Measurements from ENCODE around the gene KIF21A. TPM values are rescaled to one million over a fixed set of nuclear protein-coding genes. Genes with fewer than 3 reads are reported as not detected.

Gene KIF21A
- total RNA-seq, 2 experiments from 2014 or later = 18.4 to 19.5 TPM

GRCh38 chr12:39429809-39430208 is 13.1 kb downstream of the KIF21A start:
- Mint-ChIP-seq H3K9me3 (ENCODE audit: insufficient read depth) (peaks cover 3% of the 10 kb centered on the region), H3K36me3 (ENCODE audit: low read depth) (no peaks in the 10 kb centered on the region), H3K4me3 (no peak overlapping the region), H3K27me3 (ENCODE audit: low read depth) (no peaks in the 10 kb centered on the region), H3K4me1 (ENCODE audit: low read depth) (no peaks in the 10 kb centered on the region), H3K27ac (no peak overlapping the region)
- POLR2A ChIA-PET = no interaction called here
- ATAC-seq (no peak), DNase-seq (no peak)
- CTCF ChIA-PET = no interaction called here

- Mint-ChIP-seq H3K9me3 (ENCODE audit: insufficient read depth) (peaks cover 3% of the 10 kb centered on the region), H3K4me3 (no peak overlapping the region), H3K27ac (no peak overlapping the region), H3K4me1 (ENCODE audit: low read depth) (no peaks in the 10 kb centered on the region), H3K27me3 (ENCODE audit: low read depth) (no peaks in the 10 kb centered on the region), H3K36me3 (ENCODE audit: low read depth) (no peaks in the 10 kb centered on the region)
- no peak for ATAC-seq
- CTCF ChIA-PET = no interaction called here
- POLR2A ChIA-PET = no interaction called here
- DNase-seq = no peak
These were observed 15.5 kb downstream of the KIF21A start for GRCh38 chr12:39427360-39427808.

- no peak for DNase-seq
- Mint-ChIP-seq H3K9me3 (ENCODE audit: insufficient read depth) (peaks cover 3% of the 10 kb centered on the region), H3K27me3 (ENCODE audit: low read depth) (no peaks in the 10 kb centered on the region), H3K4me1 (ENCODE audit: low read depth) (no peaks in the 10 kb centered on the region), H3K36me3 (ENCODE audit: low read depth) (no peaks in the 10 kb centered on the region), H3K4me3 (no peak overlapping the region), H3K27ac (no peak overlapping the region)
- POLR2A ChIA-PET = no interaction called here
- CTCF ChIA-PET = interaction anchor here (0.8 kb wide), 1 partner anchor 17 kb away, joined by 3 read pairs; no protein-coding TSS in a partner anchor
- ATAC-seq = no peak
These were observed 16.2 kb downstream of the KIF21A start for GRCh38 chr12:39426636-39427240.

GRCh38 chr12:39420043-39420442 is 22.9 kb downstream of the KIF21A start:
- peaks cover 5% of the 10 kb centered on the region for H3K36me3 Mint-ChIP-seq (ENCODE audit: low read depth)
- H3K4me1 Mint-ChIP-seq (ENCODE audit: low read depth) = no peaks in the 10 kb centered on the region
- no peaks in the 10 kb centered on the region for H3K9me3 Mint-ChIP-seq (ENCODE audit: insufficient read depth)
- H3K27ac Mint-ChIP-seq = no peak overlapping the region
- POLR2A ChIA-PET = no interaction called here
- H3K4me3 Mint-ChIP-seq = no peak overlapping the region
- no peak for DNase-seq
- H3K27me3 Mint-ChIP-seq (ENCODE audit: low read depth) = no peaks in the 10 kb centered on the region
- no peak for ATAC-seq
- CTCF ChIA-PET = no interaction called here

- ATAC-seq = no peak
- no peak overlapping the region for H3K27ac Mint-ChIP-seq
- H3K27me3 Mint-ChIP-seq (ENCODE audit: low read depth) = no peaks in the 10 kb centered on the region
- peaks cover 5% of the 10 kb centered on the region for H3K36me3 Mint-ChIP-seq (ENCODE audit: low read depth)
- peaks cover 1% of the 10 kb centered on the region for H3K4me1 Mint-ChIP-seq (ENCODE audit: low read depth)
- no peaks in the 10 kb centered on the region for H3K9me3 Mint-ChIP-seq (ENCODE audit: insufficient read depth)
- POLR2A ChIA-PET = no interaction called here
- DNase-seq = no peak
- CTCF ChIA-PET = no interaction called here
- no peak overlapping the region for H3K4me3 Mint-ChIP-seq
These were observed 23.4 kb downstream of the KIF21A start for GRCh38 chr12:39419471-39419870.

- H3K36me3 Mint-ChIP-seq (ENCODE audit: low read depth) = peaks cover 5% of the 10 kb centered on the region
- CTCF ChIA-PET = no interaction called here
- peaks cover 8% of the 10 kb centered on the region for H3K4me1 Mint-ChIP-seq (ENCODE audit: low read depth)
- DNase-seq (no peak), ATAC-seq (no peak)
- no peaks in the 10 kb centered on the region for H3K27me3 Mint-ChIP-seq (ENCODE audit: low read depth)
- no peak overlapping the region for H3K27ac Mint-ChIP-seq
- H3K9me3 Mint-ChIP-seq (ENCODE audit: insufficient read depth) = no peaks in the 10 kb centered on the region
- POLR2A ChIA-PET = no interaction called here
- no peak overlapping the region for H3K4me3 Mint-ChIP-seq
These were observed 25.0 kb downstream of the KIF21A start for GRCh38 chr12:39417916-39418315.

GRCh38 chr12:39413836-39414771 is 28.8 kb downstream of the KIF21A start:
- DNase-seq (no peak), ATAC-seq (no peak)
- no peaks in the 10 kb centered on the region for H3K27me3 Mint-ChIP-seq (ENCODE audit: low read depth)
- no peak overlapping the region for H3K27ac Mint-ChIP-seq
- H3K4me1 Mint-ChIP-seq (ENCODE audit: low read depth) = peaks cover 8% of the 10 kb centered on the region
- POLR2A ChIA-PET = no interaction called here
- H3K36me3 Mint-ChIP-seq (ENCODE audit: low read depth) = no peaks in the 10 kb centered on the region
- H3K4me3 Mint-ChIP-seq = no peak overlapping the region
- CTCF ChIA-PET = interaction anchor here (0.8 to 1.4 kb wide), 2 partner anchors 38 to 577 kb away, joined by 3 read pairs; no protein-coding TSS in a partner anchor
- no peaks in the 10 kb centered on the region for H3K9me3 Mint-ChIP-seq (ENCODE audit: insufficient read depth)

- Mint-ChIP-seq H3K27me3 (ENCODE audit: low read depth) (no peaks in the 10 kb centered on the region), H3K4me3 (no peak overlapping the region), H3K36me3 (ENCODE audit: low read depth) (no peaks in the 10 kb centered on the region), H3K27ac (no peak overlapping the region), H3K4me1 (ENCODE audit: low read depth) (peaks cover 10% of the 10 kb centered on the region), H3K9me3 (ENCODE audit: insufficient read depth) (no peaks in the 10 kb centered on the region)
- DNase-seq (no peak), ATAC-seq (no peak)
- POLR2A ChIA-PET = interaction anchor here (0.6 kb wide), 1 partner anchor 146 kb away, joined by 3 read pairs; no protein-coding TSS in a partner anchor
- CTCF ChIA-PET = no interaction called here
These were observed 30.7 kb downstream of the KIF21A start for GRCh38 chr12:39412210-39412609.

- peaks cover 13% of the 10 kb centered on the region for H3K4me1 Mint-ChIP-seq (ENCODE audit: low read depth)
- no peak overlapping the region for H3K4me3 Mint-ChIP-seq
- no peak overlapping the region for H3K27ac Mint-ChIP-seq
- no peaks in the 10 kb centered on the region for H3K36me3 Mint-ChIP-seq (ENCODE audit: low read depth)
- H3K27me3 Mint-ChIP-seq (ENCODE audit: low read depth) = no peaks in the 10 kb centered on the region
- ATAC-seq = no peak
- no peaks in the 10 kb centered on the region for H3K9me3 Mint-ChIP-seq (ENCODE audit: insufficient read depth)
- no peak for DNase-seq
- ChIA-PET POLR2A (interaction anchor here (0.5 kb wide), 1 partner anchor 192 kb away, joined by 3 read pairs; no protein-coding TSS in a partner anchor), CTCF (interaction anchor here (0.9 kb wide), 1 partner anchor 653 kb away, joined by 3 read pairs; no protein-coding TSS in a partner anchor)
These were observed 36.7 kb downstream of the KIF21A start for GRCh38 chr12:39406262-39406661.

GRCh38 chr12:39405580-39405979 is 37.3 kb downstream of the KIF21A start:
- peaks cover 17% of the 10 kb centered on the region for H3K4me1 Mint-ChIP-seq (ENCODE audit: low read depth)
- H3K9me3 Mint-ChIP-seq (ENCODE audit: insufficient read depth) = no peaks in the 10 kb centered on the region
- DNase-seq = no peak
- no peak for ATAC-seq
- ChIA-PET POLR2A (no interaction called here), CTCF (no interaction called here)
- H3K27me3 Mint-ChIP-seq (ENCODE audit: low read depth) = no peaks in the 10 kb centered on the region
- no peaks in the 10 kb centered on the region for H3K36me3 Mint-ChIP-seq (ENCODE audit: low read depth)
- no peak overlapping the region for H3K27ac Mint-ChIP-seq
- H3K4me3 Mint-ChIP-seq = no peak overlapping the region

- POLR2A ChIA-PET = no interaction called here
- no peak overlapping the region for H3K27ac Mint-ChIP-seq
- no peaks in the 10 kb centered on the region for H3K36me3 Mint-ChIP-seq (ENCODE audit: low read depth)
- ATAC-seq (no peak), DNase-seq (no peak)
- peaks cover 17% of the 10 kb centered on the region for H3K4me1 Mint-ChIP-seq (ENCODE audit: low read depth)
- H3K4me3 Mint-ChIP-seq = no peak overlapping the region
- CTCF ChIA-PET = no interaction called here
- no peaks in the 10 kb centered on the region for H3K27me3 Mint-ChIP-seq (ENCODE audit: low read depth)
- H3K9me3 Mint-ChIP-seq (ENCODE audit: insufficient read depth) = no peaks in the 10 kb centered on the region
These were observed 38.9 kb downstream of the KIF21A start for GRCh38 chr12:39404000-39404399.

- Mint-ChIP-seq H3K4me3 (no peak overlapping the region), H3K4me1 (ENCODE audit: low read depth) (peaks cover 15% of the 10 kb centered on the region), H3K36me3 (ENCODE audit: low read depth) (no peaks in the 10 kb centered on the region), H3K27me3 (ENCODE audit: low read depth) (no peaks in the 10 kb centered on the region), H3K27ac (no peak overlapping the region), H3K9me3 (ENCODE audit: insufficient read depth) (no peaks in the 10 kb centered on the region)
- DNase-seq (no peak), ATAC-seq (no peak)
- ChIA-PET CTCF (no interaction called here), POLR2A (no interaction called here)
These were observed 39.5 kb downstream of the KIF21A start for GRCh38 chr12:39403376-39403775.
